ENCODE data around the gene PMM2.
"Not testable (repeated sequence)": the region's sequence is repeated elsewhere in the genome, so short reads cannot be mapped to it uniquely, and the experiment has no call there.

Gene PMM2

DNA sequence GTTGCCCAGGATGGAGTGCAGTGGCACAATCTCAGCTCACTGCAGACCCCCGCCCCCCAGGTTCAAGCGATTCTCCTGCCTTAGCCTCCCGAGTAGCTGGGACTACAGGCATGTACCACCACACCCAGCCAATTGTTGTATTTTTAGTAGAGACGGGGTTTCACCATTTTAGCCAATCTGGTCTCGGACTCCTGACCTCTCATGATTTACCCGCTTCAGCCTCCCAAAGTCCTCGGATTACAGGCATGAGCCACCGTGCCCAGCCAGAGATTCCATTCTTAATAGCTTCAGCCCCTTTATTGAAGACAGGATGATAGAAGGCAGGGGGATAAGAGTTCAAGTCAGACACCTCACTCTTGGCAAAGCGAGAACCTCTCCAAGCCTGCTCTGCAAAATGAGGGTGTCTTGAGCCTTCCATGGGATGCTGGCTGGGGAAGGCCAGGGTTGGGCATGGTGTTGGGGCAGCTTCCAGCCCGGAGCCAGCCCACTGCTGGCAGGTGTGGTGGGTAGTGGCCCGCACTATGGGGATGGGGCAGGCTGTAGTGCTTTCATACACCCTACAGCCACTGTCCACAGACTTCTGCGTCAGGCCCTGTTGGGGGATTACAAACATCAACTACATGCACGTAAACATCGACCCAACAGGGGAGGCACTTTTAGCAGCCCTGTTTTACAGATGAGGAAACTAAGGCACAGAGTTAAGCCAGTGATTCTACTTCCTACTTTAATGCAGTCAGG lies 67.7 kb downstream of the PMM2 start:
- FAIRE-seq: no peak
- DNase-seq (ENCODE audit: insufficient read length, low spot score): no peak

DNA sequence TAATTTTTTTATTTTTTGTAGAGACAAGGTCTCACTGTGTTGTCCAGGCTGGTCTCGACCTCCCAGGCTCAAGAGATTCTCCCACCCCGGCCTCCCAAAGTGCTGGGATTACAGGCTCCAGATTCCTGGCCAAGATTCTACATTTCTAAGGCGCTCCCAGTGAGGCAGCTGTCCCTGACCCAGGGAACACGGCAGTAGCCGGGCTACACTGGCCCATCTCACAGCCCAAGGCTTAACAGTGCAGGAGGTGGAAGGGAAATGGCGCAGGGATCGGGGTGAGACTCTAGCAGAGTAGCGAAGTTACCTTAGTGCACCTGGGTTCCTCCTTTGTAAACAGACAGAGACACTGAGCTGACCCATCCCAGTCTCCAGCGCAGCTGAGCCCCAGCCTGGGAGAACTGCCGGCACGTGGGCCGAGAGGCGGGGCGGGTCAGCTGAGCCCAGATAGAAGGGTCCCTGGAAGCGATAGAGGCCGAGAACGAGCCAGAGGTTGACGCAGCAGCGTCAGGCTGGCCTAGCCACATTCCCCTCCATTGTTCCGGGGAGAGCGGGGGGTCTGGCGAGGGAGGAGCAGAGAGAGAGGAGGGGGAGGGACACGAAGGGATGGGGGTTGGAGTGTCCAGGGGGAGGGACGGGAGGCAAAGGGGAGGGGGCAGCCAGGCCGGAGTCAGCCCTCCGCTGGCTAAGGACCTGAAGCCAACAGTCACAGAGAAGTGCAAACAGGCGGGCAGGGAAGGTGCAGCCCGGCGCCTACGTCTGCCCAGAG lies 68.7 kb downstream of the PMM2 start:
- DNase-seq (ENCODE audit: insufficient read length, low spot score): no peak
- no peak for FAIRE-seq

DNA sequence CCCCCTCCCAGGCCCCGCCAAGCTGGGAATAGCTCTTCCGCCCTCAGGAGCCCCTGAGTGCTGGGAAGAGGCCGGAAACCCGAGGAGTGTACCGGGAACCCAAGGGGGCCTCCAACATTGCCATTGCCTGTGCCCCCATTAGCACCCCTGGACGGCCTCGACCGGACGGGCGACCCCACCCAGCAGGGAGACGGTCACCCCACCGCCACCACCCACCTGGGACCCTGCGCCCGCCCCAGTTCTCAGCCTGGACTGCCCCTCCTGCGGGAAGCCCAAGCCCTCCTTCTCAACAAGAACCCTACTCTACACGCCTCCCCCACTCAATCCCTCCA lies 69.2 kb downstream of the PMM2 start:
- DNase-seq (ENCODE audit: insufficient read length, low spot score): no peak
- no peak for FAIRE-seq

DNA sequence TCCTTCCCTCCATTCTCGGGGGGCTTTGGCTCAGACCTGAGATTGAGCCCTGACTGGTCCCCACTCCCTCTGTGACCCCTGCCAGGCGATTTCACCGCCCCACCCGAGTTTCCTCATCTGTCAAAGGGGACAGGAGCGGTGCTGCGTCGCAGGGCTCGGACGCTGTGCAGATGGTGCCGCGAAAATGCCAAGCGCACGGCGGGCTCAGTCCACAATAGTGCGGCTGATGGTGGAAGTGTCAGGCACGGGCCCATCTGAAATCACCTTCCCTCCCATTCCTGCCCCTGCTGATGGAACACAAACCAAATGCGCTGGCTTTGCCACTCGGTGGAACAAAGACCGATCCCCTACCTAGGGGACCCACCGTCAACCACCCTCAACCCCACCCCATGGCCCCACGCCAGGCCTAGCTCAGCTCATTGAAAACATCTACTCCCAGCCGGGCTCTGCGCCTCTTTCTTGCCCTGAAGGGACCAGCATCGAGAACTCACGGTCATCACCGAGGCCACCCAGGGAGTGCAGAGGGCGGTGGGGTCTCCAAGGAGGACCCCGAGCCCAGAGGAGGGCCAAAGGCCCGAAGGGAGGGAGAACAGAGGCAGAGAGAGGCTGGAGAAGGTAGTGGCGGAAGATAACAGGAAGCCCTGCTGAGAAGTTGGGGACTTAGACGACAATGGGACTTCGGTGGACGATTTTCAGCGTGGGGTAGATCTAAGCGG lies 69.7 kb downstream of the PMM2 start:
- no peak for FAIRE-seq
- no peak for DNase-seq (ENCODE audit: insufficient read length, low spot score)

DNA sequence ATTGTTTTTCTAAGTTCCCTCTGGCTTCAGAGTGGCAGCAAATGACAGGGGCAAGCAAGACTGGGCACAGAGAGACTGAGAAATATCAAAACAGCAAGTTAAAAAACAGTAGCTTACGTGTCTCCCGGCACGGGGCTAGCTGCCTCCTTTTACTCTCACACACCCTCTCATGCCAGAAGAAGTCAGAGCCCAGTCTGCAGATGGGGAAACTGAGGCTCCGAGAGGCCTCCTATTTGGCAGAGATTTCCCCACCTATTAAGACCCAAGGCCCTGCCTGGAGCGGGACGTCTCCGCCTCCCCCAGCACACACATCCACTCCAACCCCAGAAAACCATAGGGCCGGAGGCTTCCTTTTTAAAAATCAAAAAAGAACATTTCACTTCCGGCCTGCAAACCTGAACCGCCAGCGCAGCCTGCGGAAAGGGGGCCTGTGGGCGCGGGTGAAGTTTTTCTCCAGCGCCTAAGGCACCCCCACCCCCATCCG lies 70.3 kb downstream of the PMM2 start:
- FAIRE-seq (no peak), DNase-seq (ENCODE audit: insufficient read length, low spot score) (no peak)

DNA sequence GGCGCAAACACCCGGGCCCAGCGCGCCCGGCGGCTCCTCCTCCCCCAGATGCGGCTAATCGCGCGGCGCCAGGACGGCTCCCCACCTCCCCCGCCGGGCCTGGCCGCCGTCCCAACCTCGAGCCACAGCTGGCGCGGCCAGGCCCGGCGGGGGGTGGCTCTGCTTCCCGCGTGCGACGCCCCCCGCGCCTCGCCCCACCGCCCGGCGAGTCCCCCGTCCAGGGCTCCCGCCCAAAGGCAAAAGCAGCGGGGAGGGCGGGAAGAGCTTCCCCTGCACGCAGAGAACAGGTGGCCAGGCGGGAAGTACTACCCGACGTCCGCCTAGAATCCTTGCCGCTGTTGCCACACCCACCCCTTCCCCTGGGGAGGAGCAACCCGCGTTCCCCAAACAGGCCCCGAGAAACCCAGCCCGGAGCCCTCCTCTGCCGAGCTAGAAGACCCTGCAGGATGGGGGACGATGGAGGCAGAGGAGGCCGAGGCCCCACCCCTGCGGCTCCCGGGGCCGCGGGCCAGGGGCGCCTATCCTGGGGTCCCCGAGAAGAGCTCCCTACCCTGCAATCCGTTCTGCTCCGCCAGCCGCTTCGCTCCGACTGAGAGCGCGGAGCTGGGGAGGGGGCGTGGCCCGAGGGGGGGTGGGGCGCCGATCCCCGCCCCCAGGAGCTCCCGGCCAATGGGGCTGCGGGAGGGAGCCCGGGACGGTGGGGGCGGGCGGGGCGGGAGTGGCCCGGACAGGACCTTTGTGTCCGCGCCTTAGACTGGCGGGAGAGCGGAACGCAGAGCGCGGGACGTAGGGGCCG lies 71.0 kb downstream of the PMM2 start, which contains the start of gene CARHSP1:
Gene CARHSP1, minus strand, starts transcription at position 591 of the 796 bp plus-strand sequence. CDS start 9,678 bp downstream, outside the sequence.
- FAIRE-seq (peak; percentile 58), DNase-seq (ENCODE audit: insufficient read length, low spot score) (peak; percentile 91)

DNA sequence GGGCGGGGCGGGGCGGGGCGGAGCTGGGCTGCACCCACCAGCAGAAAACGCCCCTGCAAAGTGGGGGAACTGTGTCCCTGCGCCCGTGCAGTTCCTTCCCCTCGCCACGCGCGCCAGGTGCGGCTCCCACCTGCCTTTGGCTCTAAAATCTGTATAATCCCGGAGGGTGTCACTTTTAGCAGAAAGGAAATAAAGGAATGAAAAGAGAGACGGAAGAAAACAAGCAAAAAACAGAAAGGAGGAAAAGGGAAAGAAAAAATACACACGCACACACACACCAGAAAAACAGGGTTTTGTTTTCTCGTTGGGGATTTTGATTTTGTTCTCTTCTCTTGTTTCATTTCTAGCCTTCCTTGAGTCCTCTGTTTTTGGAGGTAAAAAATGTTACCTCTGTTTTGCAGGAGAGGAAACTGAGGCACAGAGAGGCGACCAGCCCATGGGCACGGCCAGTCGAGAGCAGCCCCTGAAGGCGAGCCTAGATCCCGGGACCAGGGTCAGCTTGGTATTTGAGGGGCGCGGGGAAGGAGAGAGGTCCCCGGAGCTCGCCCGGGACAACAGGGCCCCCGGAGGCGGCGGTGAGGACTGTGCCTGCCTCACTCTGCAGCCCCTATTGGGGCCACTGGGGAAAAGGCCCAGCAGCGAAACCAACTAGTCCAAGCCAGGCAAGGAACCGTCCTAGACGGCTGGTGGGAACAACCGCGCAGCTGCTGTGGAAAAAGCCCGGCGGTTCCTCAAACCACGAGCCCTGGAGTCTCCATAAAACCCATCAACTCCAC lies 71.8 kb downstream of the PMM2 start:
- DNase-seq (ENCODE audit: insufficient read length, low spot score) (no peak), FAIRE-seq (no peak)

DNA sequence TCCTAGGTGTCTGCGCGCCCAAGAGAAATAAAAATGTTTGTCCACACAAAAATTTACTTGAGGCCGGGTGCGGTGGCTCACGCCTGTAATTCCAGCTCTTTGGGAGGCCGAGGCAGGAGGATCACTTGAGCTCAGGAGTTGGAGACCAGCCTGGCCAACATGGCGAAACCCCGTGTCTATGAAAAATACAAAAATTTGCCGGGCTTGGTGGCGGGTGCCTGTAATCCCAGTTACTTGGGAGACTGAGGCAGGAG lies 72.3 kb downstream of the PMM2 start:
- not testable (repeated sequence) for DNase-seq (ENCODE audit: insufficient read length, low spot score); FAIRE-seq

DNA sequence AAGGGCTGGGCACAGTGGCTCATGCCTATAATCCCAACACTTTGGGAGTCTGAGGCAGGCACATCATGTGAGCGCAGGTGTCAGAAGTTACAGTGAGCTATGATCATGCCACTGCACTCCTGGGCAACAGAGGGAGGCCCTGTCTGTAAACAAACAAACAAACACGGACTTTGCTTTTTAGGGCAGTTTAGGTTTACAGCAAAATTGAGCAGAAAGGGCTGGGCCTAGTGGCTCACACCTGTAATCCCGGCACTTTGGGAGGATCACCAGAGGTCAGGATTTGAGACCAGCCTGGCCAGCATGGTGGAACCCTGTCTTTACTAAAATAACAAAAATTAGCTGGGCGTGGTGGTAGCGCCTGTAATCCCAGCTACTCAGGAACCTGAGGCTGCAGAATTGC lies 74.4 kb downstream of the PMM2 start:
- no peak for FAIRE-seq
- no peak for DNase-seq (ENCODE audit: insufficient read length, low spot score)

DNA sequence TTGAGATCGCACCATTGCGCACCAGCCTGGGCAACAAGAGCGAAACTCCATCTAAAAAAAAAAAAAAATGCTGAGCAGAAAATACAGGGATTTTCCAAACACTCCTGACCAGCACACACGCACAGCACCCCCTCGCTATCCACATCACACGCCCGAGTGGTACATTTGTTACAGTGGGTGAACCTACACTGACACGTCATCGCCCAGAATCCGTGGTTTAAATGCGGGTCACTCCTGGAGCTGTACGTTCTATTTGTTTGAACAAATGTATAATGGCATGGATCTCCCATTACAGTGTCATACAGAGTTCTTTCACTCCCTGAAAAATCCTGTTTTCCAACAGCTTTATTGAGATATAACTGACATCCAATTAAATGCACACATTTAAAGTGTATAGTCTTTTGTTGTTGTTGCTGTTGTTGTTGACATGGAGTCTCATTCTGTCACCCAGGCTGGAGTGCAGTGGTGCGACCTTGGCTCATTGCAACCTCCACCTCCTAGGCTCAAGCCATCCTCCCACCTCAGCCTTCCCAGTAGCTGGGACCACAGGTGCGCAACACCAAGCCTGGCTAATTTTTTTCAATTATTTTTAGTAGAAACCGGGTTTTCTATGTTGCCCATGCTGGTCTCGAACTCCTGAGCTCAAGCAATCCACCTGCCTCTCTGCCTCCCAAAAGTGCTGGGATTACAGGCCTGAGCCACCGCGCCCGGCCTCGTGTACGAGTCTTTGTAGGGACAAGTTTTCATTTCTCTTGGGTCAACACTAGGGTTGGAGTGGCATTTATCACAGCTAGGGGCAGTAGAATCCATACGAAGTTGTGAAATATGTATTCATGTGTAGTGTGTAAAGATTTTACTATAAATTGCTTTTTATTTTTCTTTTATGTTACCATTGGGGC lies 75.6 kb downstream of the PMM2 start:
- DNase-seq (ENCODE audit: insufficient read length, low spot score): no peak
- no peak for FAIRE-seq

DNA sequence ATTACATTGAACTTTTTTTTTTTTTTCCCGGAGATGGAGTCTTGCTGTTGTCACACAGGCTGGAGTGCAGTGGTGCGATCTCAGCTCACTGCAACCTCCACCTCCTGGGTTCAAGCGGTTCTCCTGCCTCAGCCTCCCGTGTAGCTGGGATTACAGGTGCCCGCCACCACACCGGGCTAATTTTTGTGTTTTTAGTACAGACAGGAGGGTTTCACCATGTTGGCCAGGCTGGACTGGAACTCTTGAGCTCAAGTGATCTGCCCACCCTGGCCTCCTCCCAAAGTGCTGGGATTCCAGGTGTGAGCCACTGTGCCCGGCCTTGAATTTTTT lies 76.2 kb downstream of the PMM2 start:
- FAIRE-seq; DNase-seq (ENCODE audit: insufficient read length, low spot score): not testable (repeated sequence)

DNA sequence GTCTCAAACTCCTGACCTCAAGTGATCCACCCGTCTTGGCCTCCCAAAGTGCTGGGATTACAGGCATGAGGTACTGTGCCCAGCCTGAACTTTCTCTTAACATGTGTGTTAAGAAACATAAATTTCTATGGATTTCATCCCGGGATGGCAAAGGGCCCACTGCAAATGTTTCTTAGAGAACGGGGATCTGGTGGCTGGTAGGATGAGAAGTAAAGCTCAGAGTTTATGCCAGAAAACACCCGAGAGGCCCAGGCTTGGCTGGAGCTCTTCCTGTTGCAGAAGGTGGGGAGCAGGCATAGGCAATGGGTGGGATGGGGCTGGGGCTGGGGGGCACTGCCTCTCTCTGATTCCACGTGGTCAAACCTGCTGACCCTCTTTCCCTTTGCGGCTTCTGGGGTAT lies 76.7 kb downstream of the PMM2 start:
- DNase-seq (ENCODE audit: insufficient read length, low spot score) (no peak), FAIRE-seq (no peak)

DNA sequence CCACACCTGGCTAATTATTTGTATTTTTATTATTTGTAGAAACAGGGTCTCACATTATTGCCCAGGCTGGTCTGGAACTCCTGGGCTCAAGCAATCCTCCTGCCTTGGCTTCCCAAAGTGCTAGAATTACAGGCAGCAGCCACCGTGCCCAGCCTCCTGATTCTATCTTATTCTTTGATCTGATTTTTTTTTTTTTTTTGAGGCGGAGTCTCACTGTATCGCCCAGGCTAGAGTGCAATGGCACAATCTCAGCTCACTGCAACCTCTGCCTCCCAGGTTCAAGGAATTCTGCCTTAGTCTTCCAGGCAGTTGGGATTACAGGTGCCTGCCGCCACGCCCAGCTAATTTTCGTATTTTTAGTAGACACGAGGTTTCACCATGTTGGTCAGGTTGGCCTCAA lies 77.7 kb downstream of the PMM2 start:
- DNase-seq (ENCODE audit: insufficient read length, low spot score); FAIRE-seq: not testable (repeated sequence)

DNA sequence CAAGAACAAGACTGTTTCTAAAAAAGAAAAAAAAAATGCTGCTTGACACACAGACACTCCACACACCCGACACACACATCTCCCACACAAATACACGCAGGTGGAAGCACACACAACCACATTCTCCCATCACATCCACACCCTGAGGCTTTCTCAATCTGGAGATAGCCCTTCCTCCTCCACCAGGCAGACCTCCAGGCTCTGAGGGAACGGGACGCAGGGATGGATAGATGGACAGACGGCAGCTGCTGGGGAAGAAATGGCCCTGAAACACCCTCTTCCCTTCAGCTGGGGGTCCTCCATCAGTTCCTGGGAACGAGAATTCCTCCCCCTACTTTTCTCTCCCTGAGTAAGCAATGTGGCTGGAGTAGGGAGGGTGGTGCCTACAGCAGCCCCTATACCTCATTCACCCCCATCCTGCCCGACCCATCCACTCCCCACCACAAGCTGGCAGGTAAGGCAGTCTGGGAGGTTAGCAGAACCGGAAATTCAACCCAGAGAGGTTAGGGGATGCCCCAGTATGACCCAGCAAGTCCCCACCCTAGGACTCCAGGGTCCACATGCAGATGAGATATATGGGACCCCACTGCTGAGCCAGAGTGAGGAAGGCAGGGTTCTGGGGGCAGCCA lies 80.4 kb downstream of the PMM2 start:
- FAIRE-seq: no peak

DNA sequence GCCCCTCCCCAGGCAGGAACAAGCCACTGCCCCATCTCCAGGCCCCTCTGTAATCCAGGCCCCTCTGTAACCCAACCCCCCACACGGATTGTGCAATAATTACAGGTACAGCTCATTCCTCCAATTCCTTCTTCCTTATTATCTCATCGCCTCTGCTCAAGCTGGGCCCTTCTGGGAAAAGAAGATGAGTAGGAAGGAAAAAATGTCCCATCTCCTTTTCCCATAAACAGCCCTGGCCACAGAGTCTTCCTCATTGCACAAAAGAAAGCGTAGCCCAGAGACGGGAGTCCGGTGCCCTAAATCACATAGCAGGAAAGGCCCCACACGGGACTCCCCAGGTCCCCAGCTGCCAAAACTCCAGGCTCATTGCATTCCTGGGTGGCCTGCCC lies 80.9 kb downstream of the PMM2 start:
- FAIRE-seq (no peak), DNase-seq (ENCODE audit: insufficient read length, low spot score) (no peak)

More for the DNA sequence above, 80.4 kb downstream of the PMM2 start:
- DNase-seq (ENCODE audit: insufficient read length, low spot score): no peak

DNA sequence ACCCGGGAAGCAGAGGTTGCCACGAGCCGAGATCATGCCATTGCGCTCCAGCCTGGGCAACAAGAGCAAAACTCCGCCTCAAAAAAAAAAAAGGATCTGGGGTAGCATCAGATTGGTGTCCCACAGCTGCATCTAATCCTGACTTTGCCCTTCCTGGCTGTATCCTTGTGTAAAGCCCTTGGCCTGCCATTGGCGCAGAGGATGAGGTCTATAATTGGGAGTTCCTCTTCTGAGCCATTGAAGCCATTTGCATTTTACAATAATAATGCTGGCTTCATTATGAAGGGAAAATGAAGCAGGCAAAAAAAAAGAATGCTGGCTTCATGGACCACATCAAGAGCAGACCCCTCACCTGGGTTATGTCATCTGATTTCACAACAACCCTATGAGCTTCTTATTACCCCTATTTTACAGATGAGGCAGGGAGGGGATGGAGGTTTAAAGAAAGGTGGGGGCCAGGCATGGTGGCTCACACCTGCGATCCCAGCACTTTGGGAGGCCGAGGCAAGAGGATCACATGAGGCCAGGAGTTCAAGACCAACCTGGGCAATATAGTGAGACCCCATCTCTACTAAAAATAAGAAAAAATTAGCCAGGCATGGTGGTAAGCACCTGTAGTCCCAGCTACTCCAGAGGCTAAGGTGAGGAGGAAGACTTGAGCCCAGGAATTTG lies 83.3 kb downstream of the PMM2 start:
- no peak for DNase-seq (ENCODE audit: insufficient read length, low spot score)
- FAIRE-seq: no peak

DNA sequence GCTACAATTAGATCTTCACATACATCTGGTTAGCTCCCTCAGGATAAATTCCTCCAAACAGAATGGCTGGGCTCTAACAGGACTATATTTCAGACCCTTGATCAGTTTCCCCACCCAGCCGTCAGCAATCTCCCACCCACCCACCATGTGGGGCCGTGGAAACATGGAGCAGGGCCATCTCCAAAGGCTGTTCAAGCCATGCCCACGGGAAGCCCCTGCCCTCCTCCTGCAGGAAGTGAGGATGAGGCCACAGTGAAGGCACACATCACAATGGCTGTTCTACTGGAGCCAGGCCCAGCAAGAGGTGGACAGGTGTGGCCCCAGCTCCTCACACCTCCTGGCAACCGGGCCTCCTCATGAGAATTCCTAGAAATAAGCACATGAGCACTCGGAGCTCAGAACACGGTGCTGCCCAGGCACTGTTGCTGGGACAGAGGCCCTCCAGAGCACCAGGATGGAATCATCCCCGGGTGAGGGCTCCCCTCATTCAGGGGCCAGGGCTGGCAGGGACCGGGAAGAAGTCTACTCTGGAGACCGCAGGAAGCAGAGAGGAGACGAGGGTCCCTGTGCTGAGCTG lies 84.5 kb downstream of the PMM2 start, which contains the start of gene LITAFD:
Gene LITAFD, plus strand, starts transcription at position 311 of the 577 bp plus-strand sequence. CDS start 2,005 bp downstream, outside the sequence.
- DNase-seq (ENCODE audit: insufficient read length, low spot score): no peak
- no peak for FAIRE-seq

Measured in GM19239 (cell line).